NCI-H774 (cell line): ENCODE results near the gene ABLIM3.

Experiments
- DNase-seq: peaks from one replicate; lab custom pipeline; 2025; lab: John Stamatoyannopoulos, UW

The ABLIM3 gene

DNA sequence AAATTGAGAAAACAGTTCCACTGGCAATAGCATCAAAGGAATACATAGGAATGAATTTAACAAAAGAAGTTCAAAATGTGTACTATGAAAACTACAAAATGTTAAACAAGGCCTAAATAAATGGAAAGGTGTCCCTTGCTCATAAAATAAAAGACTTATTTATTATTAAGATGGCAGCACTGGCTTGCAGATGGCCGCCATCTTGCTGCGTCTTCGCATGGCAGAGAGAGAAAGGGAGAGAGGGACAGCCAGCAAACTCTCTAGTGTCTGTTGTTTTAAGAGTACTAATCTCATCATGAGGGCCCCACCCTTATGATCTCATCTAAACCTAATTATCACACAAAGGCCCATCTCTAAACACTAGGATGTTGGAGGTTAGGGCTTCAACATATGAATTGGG is 47.1 kb downstream of the ABLIM3 start:
- no peak for DNase-seq

DNA sequence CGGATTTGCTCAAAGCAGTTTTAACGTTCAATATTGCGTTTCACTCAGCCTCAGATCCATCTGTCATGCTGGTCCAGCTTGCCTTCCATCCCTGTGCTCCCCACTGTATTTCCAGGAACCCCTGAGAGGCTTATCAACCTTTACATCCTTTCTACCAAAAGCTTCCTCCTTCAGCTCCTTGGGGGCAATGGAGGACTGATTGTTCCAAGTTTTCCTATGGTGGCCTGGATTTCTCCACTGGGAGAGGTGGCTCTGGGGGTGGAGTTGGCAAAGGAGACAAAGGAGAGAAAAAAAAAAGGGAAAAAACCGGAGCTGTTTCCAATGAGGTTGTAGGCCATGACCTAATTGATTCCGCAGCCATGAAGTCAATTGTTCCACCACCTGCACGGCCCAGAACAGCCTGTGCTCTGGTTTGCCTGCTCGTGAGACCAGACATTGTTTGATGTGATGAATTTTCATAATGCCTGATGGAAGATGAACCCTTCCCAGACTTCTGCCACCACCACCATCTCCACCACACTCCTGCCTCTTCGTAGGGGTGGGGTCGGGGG is 54.1 kb downstream of the ABLIM3 start:
- no peak for DNase-seq

DNA sequence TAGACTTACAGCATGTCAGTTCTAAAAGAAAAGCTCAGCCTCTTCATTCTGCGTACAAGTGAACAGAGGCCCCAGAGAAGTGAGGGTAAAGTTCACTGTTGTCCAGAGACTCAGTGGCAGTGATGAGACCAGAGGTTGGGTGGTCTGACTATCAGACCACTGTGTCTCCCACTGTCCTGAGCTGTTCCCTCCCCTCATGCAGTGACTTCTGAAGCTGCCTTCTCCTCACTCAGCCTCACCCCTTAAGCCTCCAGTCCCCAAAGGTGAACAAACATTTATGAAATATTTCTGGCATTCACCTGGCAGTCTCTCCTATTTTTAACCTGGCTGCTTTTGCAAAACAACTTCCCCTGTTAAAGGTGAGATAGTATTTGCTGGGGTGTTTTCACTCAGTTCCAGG is 54.7 kb downstream of the ABLIM3 start:
- DNase-seq = no peak

- no peak for DNase-seq
Observed at GRCh38 chr5:149198148-149198547, 56.9 kb downstream of the ABLIM3 start.

- no peak for DNase-seq
Observed at GRCh38 chr5:149200355-149200754, 59.1 kb downstream of the ABLIM3 start.

- DNase-seq = no peak
Observed at GRCh38 chr5:149201121-149201637, 59.9 kb downstream of the ABLIM3 start.

GRCh38 chr5:149202910-149203451 is 61.7 kb downstream of the ABLIM3 start:
- no peak for DNase-seq

DNA sequence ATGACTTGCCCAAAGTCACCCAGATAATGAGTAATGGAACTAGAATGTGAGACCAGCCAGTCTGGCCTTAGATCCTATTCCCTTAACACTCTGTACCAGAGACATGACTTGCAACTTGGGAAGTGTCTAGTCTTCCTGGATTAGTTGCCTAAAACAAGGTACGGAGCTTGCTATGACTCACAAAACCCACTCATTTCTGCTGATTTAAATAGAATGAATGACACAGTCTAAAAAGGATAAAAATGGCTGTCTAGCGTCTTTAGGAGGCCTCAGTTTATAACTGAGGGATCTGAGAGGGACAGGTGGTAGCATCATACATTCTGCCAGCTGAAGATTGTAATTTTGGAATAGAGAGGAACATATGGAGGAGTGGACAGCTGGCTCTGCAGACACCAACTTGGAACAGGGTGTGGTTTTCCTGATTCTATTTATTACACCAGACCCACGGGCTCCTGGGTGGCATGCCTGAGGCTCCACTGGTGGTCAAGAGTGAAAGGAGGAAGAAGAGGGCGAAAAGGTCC is 62.7 kb downstream of the ABLIM3 start:
- no peak for DNase-seq

DNA sequence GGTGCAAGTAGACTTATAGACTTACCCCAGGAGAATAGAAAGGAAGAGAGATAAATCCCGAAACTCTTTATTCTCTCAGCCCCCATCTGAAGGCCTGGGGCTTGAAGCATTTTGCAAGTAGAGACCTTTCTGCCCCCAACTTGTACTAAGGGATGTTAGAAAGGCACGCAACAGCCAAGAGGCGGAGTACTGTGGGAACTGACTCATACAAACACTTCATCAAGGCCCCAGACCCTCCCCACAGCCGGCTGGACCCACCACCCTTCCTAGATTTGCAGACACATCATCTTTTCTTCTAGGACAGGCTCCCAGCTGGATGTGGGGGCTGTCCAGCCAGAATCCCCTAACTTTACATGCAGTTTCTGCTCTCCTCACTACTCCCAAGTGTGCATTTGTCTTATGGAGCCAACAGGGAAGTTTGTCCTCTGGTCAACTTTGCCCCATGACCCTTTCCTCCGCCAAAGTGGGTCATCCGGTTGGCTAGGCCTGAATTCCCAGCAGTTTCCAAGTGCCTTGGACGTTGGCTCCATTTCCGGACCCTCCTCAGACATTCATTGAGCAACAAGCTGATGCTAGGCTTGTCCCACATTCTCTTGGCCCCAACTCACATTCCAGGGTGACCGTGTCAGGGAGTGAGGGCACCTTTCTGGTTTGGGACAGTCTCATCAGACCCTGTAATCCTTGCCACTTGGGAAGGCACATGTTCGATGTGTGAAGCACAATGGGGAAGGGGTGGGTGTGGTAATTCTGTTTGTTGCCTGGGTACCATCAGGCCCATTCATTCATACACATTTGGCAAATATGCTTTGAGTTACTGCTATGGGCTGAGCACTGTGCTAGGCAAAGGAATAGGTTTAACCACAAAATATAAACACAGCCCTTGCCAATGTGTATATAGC is 64.6 kb downstream of the ABLIM3 start:
- DNase-seq = no peak

- no peak for DNase-seq
Observed at GRCh38 chr5:149206524-149207141, 65.3 kb downstream of the ABLIM3 start.

DNA sequence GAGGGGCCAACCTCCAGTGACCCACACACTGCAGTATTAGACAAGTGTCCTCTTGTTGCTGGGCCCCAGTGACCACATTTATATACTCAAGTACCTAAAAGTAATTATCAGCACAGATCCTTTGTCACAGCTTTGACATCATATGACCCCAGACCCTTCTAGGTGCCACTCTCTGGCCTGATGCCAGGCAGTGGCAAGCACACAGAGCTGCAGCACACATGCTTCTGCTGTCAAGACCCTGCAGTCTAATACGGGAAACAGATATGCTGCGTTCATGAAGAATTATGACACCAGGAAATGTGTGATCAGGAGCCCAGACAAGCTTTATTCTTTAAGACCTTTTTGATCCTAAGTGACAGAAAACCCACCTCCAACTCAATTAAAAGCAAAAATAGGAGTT is 66.5 kb downstream of the ABLIM3 start:
- DNase-seq = peak; percentile 10

DNA sequence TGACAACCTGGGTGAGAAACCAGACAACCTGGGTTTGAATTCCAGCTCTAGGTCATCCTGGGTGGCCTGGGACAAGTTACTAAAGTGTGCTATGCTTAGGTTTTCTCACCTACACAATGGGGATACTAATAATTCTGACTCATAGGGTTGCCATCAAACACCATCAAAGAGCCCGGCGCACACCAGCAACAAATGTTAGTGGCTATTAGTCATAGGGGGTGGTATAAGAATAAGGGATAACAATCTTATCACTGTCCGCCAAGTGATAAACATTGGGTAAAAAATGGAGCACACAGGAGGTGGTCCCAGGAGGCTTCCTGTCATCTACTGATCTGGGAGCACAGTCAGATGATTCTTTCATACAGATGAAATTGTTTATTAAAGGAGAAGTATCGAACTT is 68.9 kb downstream of the ABLIM3 start:
- no peak for DNase-seq

DNA sequence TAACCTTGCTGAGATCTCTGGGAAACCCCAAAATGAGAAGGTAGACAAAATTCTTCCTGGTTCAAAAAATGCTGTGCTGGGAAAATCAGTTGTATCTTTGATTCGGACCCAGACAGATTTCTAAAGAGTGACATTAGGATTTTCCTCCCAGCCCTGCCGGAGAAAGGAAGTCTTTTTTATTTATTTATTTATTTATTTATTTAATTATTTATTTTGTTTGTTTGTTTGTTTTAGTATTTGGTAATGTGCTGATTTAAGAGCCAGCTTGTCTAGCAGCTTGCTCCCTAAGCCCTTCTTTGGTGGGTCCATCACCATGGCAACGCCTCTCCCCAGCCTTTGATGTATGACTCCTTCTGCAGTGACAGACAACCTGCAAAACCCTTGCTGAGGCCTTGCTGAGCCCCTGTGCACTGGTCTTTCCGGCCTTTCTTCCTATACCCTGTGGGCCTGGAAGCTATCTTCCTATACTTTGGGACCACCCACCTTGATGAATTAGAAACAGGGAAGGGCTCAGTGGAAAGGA is 69.7 kb downstream of the ABLIM3 start:
- DNase-seq = no peak

GRCh38 chr5:149211566-149211965 is 70.3 kb downstream of the ABLIM3 start:
- no peak for DNase-seq

GRCh38 chr5:149212198-149212951 is 71.1 kb downstream of the ABLIM3 start:
- DNase-seq = no peak

GRCh38 chr5:149213264-149213880 is 72.1 kb downstream of the ABLIM3 start:
- no peak for DNase-seq

GRCh38 chr5:149215478-149216090 is 74.3 kb downstream of the ABLIM3 start:
- DNase-seq = no peak

DNA sequence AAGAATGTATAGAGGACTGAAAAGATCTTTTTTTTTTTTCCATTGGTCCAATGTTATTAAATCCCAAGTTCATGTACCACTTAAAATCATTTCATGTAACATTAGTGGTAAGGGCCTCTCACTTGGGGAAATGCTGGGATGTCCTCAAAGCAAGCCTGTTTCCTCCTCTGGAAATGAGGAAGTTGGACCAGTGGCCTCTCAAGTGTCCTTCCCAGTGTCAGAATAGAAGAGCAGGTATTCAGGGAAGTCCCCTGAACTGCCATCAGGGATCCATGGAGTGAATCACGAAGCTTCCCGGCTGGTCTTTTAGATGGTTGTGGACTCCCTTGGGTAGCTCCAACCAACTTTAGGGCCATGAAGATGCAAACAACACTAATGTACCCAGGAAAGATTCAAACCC is 75.2 kb downstream of the ABLIM3 start:
- no peak for DNase-seq

- no peak for DNase-seq
Observed at GRCh38 chr5:149217096-149217802, 76.0 kb downstream of the ABLIM3 start.

- no peak for DNase-seq
Observed at GRCh38 chr5:149217803-149218155, 76.5 kb downstream of the ABLIM3 start.
